GM12873 (cell line): ENCODE data around the gene WDR44.

Source experiments
- TF ChIP-seq, protein P1 (sequence below): IDR thresholded peaks from 2 replicates; pipeline ENCODE4 v1.5.1; 2012; ENCODE audit warnings: low read depth, mild to moderate bottlenecking, moderate library complexity, low read length, control low read depth; ENCODE audit not compliant: insufficient read depth; ENCODE audit errors: missing control alignments

WDR44 gene

GRCh38 chrX:118464501-118464900, 118.6 kb downstream of the WDR44 start:
- TF ChIP-seq, protein P1, sequence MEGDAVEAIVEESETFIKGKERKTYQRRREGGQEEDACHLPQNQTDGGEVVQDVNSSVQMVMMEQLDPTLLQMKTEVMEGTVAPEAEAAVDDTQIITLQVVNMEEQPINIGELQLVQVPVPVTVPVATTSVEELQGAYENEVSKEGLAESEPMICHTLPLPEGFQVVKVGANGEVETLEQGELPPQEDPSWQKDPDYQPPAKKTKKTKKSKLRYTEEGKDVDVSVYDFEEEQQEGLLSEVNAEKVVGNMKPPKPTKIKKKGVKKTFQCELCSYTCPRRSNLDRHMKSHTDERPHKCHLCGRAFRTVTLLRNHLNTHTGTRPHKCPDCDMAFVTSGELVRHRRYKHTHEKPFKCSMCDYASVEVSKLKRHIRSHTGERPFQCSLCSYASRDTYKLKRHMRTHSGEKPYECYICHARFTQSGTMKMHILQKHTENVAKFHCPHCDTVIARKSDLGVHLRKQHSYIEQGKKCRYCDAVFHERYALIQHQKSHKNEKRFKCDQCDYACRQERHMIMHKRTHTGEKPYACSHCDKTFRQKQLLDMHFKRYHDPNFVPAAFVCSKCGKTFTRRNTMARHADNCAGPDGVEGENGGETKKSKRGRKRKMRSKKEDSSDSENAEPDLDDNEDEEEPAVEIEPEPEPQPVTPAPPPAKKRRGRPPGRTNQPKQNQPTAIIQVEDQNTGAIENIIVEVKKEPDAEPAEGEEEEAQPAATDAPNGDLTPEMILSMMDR: no peak

GRCh38 chrX:118468122-118468521, 122.2 kb downstream of the WDR44 start:
- TF ChIP-seq, protein P1: no peak

GRCh38 chrX:118474586-118474985, 128.7 kb downstream of the WDR44 start:
- TF ChIP-seq, protein P1: no peak

GRCh38 chrX:118475903-118476302, 130.0 kb downstream of the WDR44 start:
- TF ChIP-seq, protein P1: no peak

GRCh38 chrX:118480172-118480571, 134.3 kb downstream of the WDR44 start:
- TF ChIP-seq, protein P1: no peak

GRCh38 chrX:118484216-118484903, 138.5 kb downstream of the WDR44 start:
- TF ChIP-seq, protein P1: no peak

- TF ChIP-seq, protein P1: no peak
Measured at GRCh38 chrX:118493016-118493415, 147.1 kb downstream of the WDR44 start.
